ENCODE results near the gene AGAP1. TPM values are rescaled to one million over a fixed set of nuclear protein-coding genes. Genes with fewer than 3 reads are reported as not detected.

Gene AGAP1
- total RNA-seq, 2 donors from 2014 or later: 28.9 to 33.3 TPM

- DNase-seq (ENCODE audit: low spot score): peak; percentile 38
- intact Hi-C loops (cut with DNase I): no loop called here
Measured at GRCh38 chr2:235844561-235844960, 350.7 kb downstream of the AGAP1 start.

GRCh38 chr2:235845245-235845644 lies 351.4 kb downstream of the AGAP1 start:
- peak; percentile 34 for DNase-seq (ENCODE audit: low spot score)

GRCh38 chr2:235847576-235847975 lies 353.7 kb downstream of the AGAP1 start:
- intact Hi-C loops (cut with DNase I): no loop called here
- peak; percentile 43 for DNase-seq (ENCODE audit: low spot score)

More at GRCh38 chr2:235845245-235845644, 351.4 kb downstream of the AGAP1 start:
- intact Hi-C loops (cut with DNase I): no loop called here

- intact Hi-C loops (cut with DNase I): no loop called here
- DNase-seq (ENCODE audit: low spot score): peak; percentile 28
Measured at GRCh38 chr2:235848055-235848454, 354.2 kb downstream of the AGAP1 start.

- intact Hi-C loops (cut with DNase I): no loop called here
- DNase-seq (ENCODE audit: low spot score): no peak
Measured at GRCh38 chr2:235848946-235849345, 355.1 kb downstream of the AGAP1 start.

- DNase-seq (ENCODE audit: low spot score): peak; percentile 30
- intact Hi-C loops (cut with DNase I): no loop called here
Measured at GRCh38 chr2:235849489-235849888, 355.6 kb downstream of the AGAP1 start.

- DNase-seq (ENCODE audit: low spot score): peak; percentile 45
- intact Hi-C loops (cut with DNase I): no loop called here
Measured at GRCh38 chr2:235850289-235850688, 356.4 kb downstream of the AGAP1 start.

- DNase-seq (ENCODE audit: low spot score): peak; percentile 54
- intact Hi-C loops (cut with DNase I): no loop called here
Measured at GRCh38 chr2:235850771-235851551, 357.1 kb downstream of the AGAP1 start.

GRCh38 chr2:235851828-235852525 lies 358.1 kb downstream of the AGAP1 start:
- peak; percentile 65 for DNase-seq (ENCODE audit: low spot score)
- intact Hi-C loops (cut with DNase I): no loop called here

- intact Hi-C loops (cut with DNase I): no loop called here
- DNase-seq (ENCODE audit: low spot score): no peak
Measured at GRCh38 chr2:235852526-235852920, 358.7 kb downstream of the AGAP1 start.

- DNase-seq (ENCODE audit: low spot score): peak; percentile 24
- intact Hi-C loops (cut with DNase I): no loop called here
Measured at GRCh38 chr2:235854276-235854675, 360.4 kb downstream of the AGAP1 start.

- no peak for DNase-seq (ENCODE audit: low spot score)
Measured at GRCh38 chr2:235855011-235855410, 361.2 kb downstream of the AGAP1 start.

GRCh38 chr2:235856151-235856854 lies 362.5 kb downstream of the AGAP1 start:
- peak; percentile 44 for DNase-seq (ENCODE audit: low spot score)
- intact Hi-C loops (cut with DNase I): no loop called here

More at GRCh38 chr2:235855011-235855410, 361.2 kb downstream of the AGAP1 start:
- intact Hi-C loops (cut with DNase I): no loop called here

GRCh38 chr2:235857598-235857997 lies 363.8 kb downstream of the AGAP1 start:
- intact Hi-C loops (cut with DNase I): no loop called here
- peak; percentile 46 for DNase-seq (ENCODE audit: low spot score)

GRCh38 chr2:235858881-235859280 lies 365.0 kb downstream of the AGAP1 start:
- no peak for DNase-seq (ENCODE audit: low spot score)

GRCh38 chr2:235859651-235860050 lies 365.8 kb downstream of the AGAP1 start:
- peak; percentile 79 for DNase-seq (ENCODE audit: low spot score)
- intact Hi-C loops (cut with DNase I): loop anchor here in 1 of 2 donors (10.0 kb wide), 1 partner anchor 1335 kb away; no protein-coding TSS in a partner anchor

More at GRCh38 chr2:235858881-235859280, 365.0 kb downstream of the AGAP1 start:
- intact Hi-C loops (cut with DNase I): no loop called here

GRCh38 chr2:235860111-235860510 lies 366.3 kb downstream of the AGAP1 start:
- intact Hi-C loops (cut with DNase I): loop anchor here in 1 of 2 donors (10.0 kb wide), 1 partner anchor 1335 kb away; no protein-coding TSS in a partner anchor
- DNase-seq (ENCODE audit: low spot score): no peak

- intact Hi-C loops (cut with DNase I): loop anchor here in 1 of 2 donors (10.0 kb wide), 1 partner anchor 1336 kb away; no protein-coding TSS in a partner anchor
Measured at GRCh38 chr2:235860871-235861270, 367.0 kb downstream of the AGAP1 start.

GRCh38 chr2:235861383-235861782 lies 367.5 kb downstream of the AGAP1 start:
- DNase-seq (ENCODE audit: low spot score): no peak
- intact Hi-C loops (cut with DNase I): loop anchor here in 1 of 2 donors (10.0 kb wide), 1 partner anchor 1337 kb away; no protein-coding TSS in a partner anchor

More at GRCh38 chr2:235860871-235861270, 367.0 kb downstream of the AGAP1 start:
- DNase-seq (ENCODE audit: low spot score): no peak
